ENCODE data around the gene JSRP1. TPM values are rescaled to one million over a fixed set of nuclear protein-coding genes. Genes with fewer than 3 reads are reported as not detected.

The JSRP1 gene
- polyA plus RNA-seq, 1 of the 3 experiments (the other 2 are of a cell fraction), result 0.76 TPM

GRCh38 chr19:2221250-2221831, 34.9 kb downstream of the JSRP1 start (continued):
- no peak for TF ChIP-seq NFIC (IDR thresholded peaks at IDR 0.05; ENCODE audit: borderline replicate concordance)

- Histone ChIP-seq H4K20me1 (ENCODE audit: insufficient read depth) (no peaks in the 10 kb centered on the region), H3K79me2 (ENCODE audit: insufficient read depth) (no peaks in the 10 kb centered on the region), H3K4me1 (ENCODE audit: control insufficient read depth in 1 of 2, insufficient read depth in 2 of 2, low read depth in 1 of 2, low read length in 1 of 2) (peaks cover 0 to 13% of the 10 kb centered on the region in 2 experiments; a peak in 1 of 4 replicates), H3F3A (replicated peaks; ENCODE audit: insufficient read depth) (no peaks in the 10 kb centered on the region), H3K36me3 (replicated peaks in 1 of 2; ENCODE audit: control insufficient read depth in 1 of 2, insufficient read depth in 2 of 2, low read length in 1 of 2) (peaks cover 3 to 55% of the 10 kb centered on the region in 2 experiments), H3K9me3 (no peaks in the 10 kb centered on the region), H3K9ac (no peak overlapping the region), H2AFZ (ENCODE audit: low read depth) (no peak overlapping the region), H3K4me2 (no peak overlapping the region), H3K4me3 (ENCODE audit: low read depth in 2 of 2, low read length in 1 of 2) (no peak overlapping the region), H3K27ac (ENCODE audit: low read depth in 2 of 2, low read length in 1 of 2) (no peak overlapping the region; a peak in 1 of 4 replicates), H3K9me2 (no peaks in the 10 kb centered on the region), H3K27me3 (ENCODE audit: insufficient read depth) (no peaks in the 10 kb centered on the region)
- no peak for TF ChIP-seq USF2 (IDR thresholded peaks at IDR 0.05; ENCODE audit: borderline replicate concordance, low read depth, low read length)
- ChIA-PET CTCF (interaction anchor here (3.2 to 3.8 kb wide), 2 partner anchors 65 to 96 kb away, joined by 23 to 31 read pairs; no protein-coding TSS in a partner anchor), POLR2A (no interaction called here)
- no peak for DNase-seq
- WGBS (ENCODE audit: low lambda C conversion rate), result 98% methylated on average over 19 of the region's 21 CpGs
Measured at GRCh38 chr19:2219726-2220125, 36.5 kb downstream of the JSRP1 start.

- Histone ChIP-seq H3K4me3 (ENCODE audit: low read depth in 2 of 2, low read length in 1 of 2) (no peak overlapping the region), H3K4me1 (ENCODE audit: control insufficient read depth in 1 of 2, insufficient read depth in 2 of 2, low read depth in 1 of 2, low read length in 1 of 2) (peaks cover 0 to 13% of the 10 kb centered on the region in 2 experiments; a peak in 1 of 4 replicates), H2AFZ (ENCODE audit: low read depth) (no peak overlapping the region), H3K4me2 (no peak overlapping the region), H3K79me2 (ENCODE audit: insufficient read depth) (no peaks in the 10 kb centered on the region), H3K9ac (no peak overlapping the region), H3K36me3 (replicated peaks in 1 of 2; ENCODE audit: control insufficient read depth in 1 of 2, insufficient read depth in 2 of 2, low read length in 1 of 2) (peaks cover 0 to 67% of the 10 kb centered on the region in 2 experiments), H3K27ac (ENCODE audit: low read depth in 2 of 2, low read length in 1 of 2) (no peak overlapping the region), H3K9me3 (no peaks in the 10 kb centered on the region), H3F3A (replicated peaks; ENCODE audit: insufficient read depth) (no peaks in the 10 kb centered on the region), H3K27me3 (ENCODE audit: insufficient read depth) (no peaks in the 10 kb centered on the region), H4K20me1 (ENCODE audit: insufficient read depth) (no peaks in the 10 kb centered on the region), H3K9me2 (no peaks in the 10 kb centered on the region)
- WGBS (ENCODE audit: low lambda C conversion rate), result 98% methylated on average over 19 of the region's 22 CpGs
- TF ChIP-seq TEAD4 (IDR thresholded peaks at IDR 0.05; ENCODE audit: borderline replicate concordance, insufficient read depth) (no peak), JUND (IDR thresholded peaks at IDR 0.05) (no peak), YY1 (IDR thresholded peaks at IDR 0.05; ENCODE audit: low read depth) (no peak), SMC3 (IDR thresholded peaks at IDR 0.05; ENCODE audit: low read depth, low read length) (no peak), USF2 (IDR thresholded peaks at IDR 0.05; ENCODE audit: borderline replicate concordance, low read depth, low read length) (no peak)
- POLR2A ChIA-PET, result no interaction called here
- CTCF ChIA-PET, result interaction anchor here (1.0 to 2.2 kb wide), 3 partner anchors 18 to 98 kb away, joined by 3 to 9 read pairs (median 3); no protein-coding TSS in a partner anchor
- DNase-seq, result no peak
Measured at GRCh38 chr19:2217591-2217990, 38.6 kb downstream of the JSRP1 start.
